Nephron progenitor cell (in vitro differentiated cells): ENCODE data around the gene KRTAP4-1.
"Not testable (repeated sequence)": the region's sequence is repeated elsewhere in the genome, so short reads cannot be mapped to it uniquely, and the experiment has no call there.

Experiments used
- DNase-seq: peaks from one replicate; pipeline ENCODE4 v3.0.0; 2021
- H3K27ac Mint-ChIP-seq: 2 replicates; pipeline ENCODE4 v1.8.0; 2021; ENCODE audit warnings: mild to moderate bottlenecking, moderate library complexity, mixed read lengths
- H3K27me3 Mint-ChIP-seq: 2 replicates; pipeline ENCODE4 v1.8.0; 2021; ENCODE audit warnings: mild to moderate bottlenecking, low read depth, mixed read lengths; ENCODE audit not compliant: poor library complexity
- H3K36me3 Mint-ChIP-seq: 2 replicates; pipeline ENCODE4 v1.8.0; 2021; ENCODE audit warnings: low read depth, mixed read lengths
- H3K4me1 Mint-ChIP-seq: 2 replicates; pipeline ENCODE4 v1.8.0; 2021; ENCODE audit warnings: mixed read lengths
- H3K4me3 Mint-ChIP-seq: 2 replicates; pipeline ENCODE4 v1.8.0; 2021; ENCODE audit warnings: mild to moderate bottlenecking, moderate library complexity, mixed read lengths
- H3K9me3 Mint-ChIP-seq: 2 replicates; pipeline ENCODE4 v1.8.0; 2021; ENCODE audit warnings: mild to moderate bottlenecking, moderate library complexity, mixed read lengths
- TF ChIP-seq, protein P1 (sequence below): fragments of 200-600 bp; sonication (generic); IDR thresholded peaks from 2 replicates; pipeline ENCODE4 v1.5.0; 2021; ENCODE audit warnings: antibody characterized with exemption

The KRTAP4-1 gene

GRCh38 chr17:41140360-41141131 is 44.2 kb downstream of the KRTAP4-1 start, which contains the start of gene KRTAP4-6:
KRTAP4-6 (minus strand) TSS chr17:41140544; CDS start chr17:41140487, 57 bp downstream.
- H3K36me3 Mint-ChIP-seq: peaks cover 14% of the 10 kb centered on the region
- TF ChIP-seq, protein P1, sequence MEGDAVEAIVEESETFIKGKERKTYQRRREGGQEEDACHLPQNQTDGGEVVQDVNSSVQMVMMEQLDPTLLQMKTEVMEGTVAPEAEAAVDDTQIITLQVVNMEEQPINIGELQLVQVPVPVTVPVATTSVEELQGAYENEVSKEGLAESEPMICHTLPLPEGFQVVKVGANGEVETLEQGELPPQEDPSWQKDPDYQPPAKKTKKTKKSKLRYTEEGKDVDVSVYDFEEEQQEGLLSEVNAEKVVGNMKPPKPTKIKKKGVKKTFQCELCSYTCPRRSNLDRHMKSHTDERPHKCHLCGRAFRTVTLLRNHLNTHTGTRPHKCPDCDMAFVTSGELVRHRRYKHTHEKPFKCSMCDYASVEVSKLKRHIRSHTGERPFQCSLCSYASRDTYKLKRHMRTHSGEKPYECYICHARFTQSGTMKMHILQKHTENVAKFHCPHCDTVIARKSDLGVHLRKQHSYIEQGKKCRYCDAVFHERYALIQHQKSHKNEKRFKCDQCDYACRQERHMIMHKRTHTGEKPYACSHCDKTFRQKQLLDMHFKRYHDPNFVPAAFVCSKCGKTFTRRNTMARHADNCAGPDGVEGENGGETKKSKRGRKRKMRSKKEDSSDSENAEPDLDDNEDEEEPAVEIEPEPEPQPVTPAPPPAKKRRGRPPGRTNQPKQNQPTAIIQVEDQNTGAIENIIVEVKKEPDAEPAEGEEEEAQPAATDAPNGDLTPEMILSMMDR: no peak
- peaks cover 8% of the 10 kb centered on the region for H3K27me3 Mint-ChIP-seq
- peak within 1 kb of the TSS; percentile 13 for H3K27ac Mint-ChIP-seq
- peaks cover 62% of the 10 kb centered on the region for H3K9me3 Mint-ChIP-seq
- no peak for DNase-seq
- H3K4me3 Mint-ChIP-seq: no peak within 1 kb of the TSS
- no peaks in the 10 kb centered on the region for H3K4me1 Mint-ChIP-seq

- H3K27ac Mint-ChIP-seq: peak overlapping the region; percentile 13
- peaks cover 58% of the 10 kb centered on the region for H3K9me3 Mint-ChIP-seq
- not testable (repeated sequence) for DNase-seq, H3K27me3 Mint-ChIP-seq, H3K4me1 Mint-ChIP-seq, H3K4me3 Mint-ChIP-seq
- H3K36me3 Mint-ChIP-seq: peaks cover 14% of the 10 kb centered on the region
These were observed 44.8 kb downstream of the KRTAP4-1 start for GRCh38 chr17:41139865-41140264.
